BLaER1 (cell line): ENCODE measurements around the gene DAZAP1.

Source experiments
- H3K27ac ChIP-seq: shearing (Covaris generic); formaldehyde crosslinking; 2 replicates; pipeline ENCODE4 v1.8.1; 2022
- H3K27me3 ChIP-seq: shearing (Covaris generic); formaldehyde crosslinking; 2 replicates; pipeline ENCODE4 v1.8.1; 2022
- H3K36me3 ChIP-seq: shearing (Covaris generic); formaldehyde crosslinking; 2 replicates; pipeline ENCODE4 v1.8.1; 2022
- H3K4me1 ChIP-seq: shearing (Covaris generic); formaldehyde crosslinking; 2 replicates; pipeline ENCODE4 v1.8.1; 2022
- H3K4me2 ChIP-seq: shearing (Covaris generic); formaldehyde crosslinking; 2 replicates; pipeline ENCODE4 v1.8.1; 2022
- H3K4me3 ChIP-seq: shearing (Covaris generic); formaldehyde crosslinking; 2 replicates; pipeline ENCODE4 v1.8.1; 2022
- H3K9ac ChIP-seq: shearing (Covaris generic); formaldehyde crosslinking; 2 replicates; pipeline ENCODE4 v1.8.1; 2022
- H3K9me3 ChIP-seq: shearing (Covaris generic); formaldehyde crosslinking; 2 replicates; pipeline ENCODE4 v1.8.1; 2022
- H4K20me1 ChIP-seq: shearing (Covaris generic); formaldehyde crosslinking; 2 replicates; pipeline ENCODE4 v1.8.1; 2022
- Cebpa-rat ChIP-seq: shearing (Covaris generic); IDR thresholded peaks from 2 replicates; pipeline ENCODE4 v1.8.1; 2022

The DAZAP1 gene

GRCh38 chr19:1384478-1385110 lies 22.8 kb upstream of the DAZAP1 start:
- peak overlapping the region; percentile 91 for H3K27ac ChIP-seq
- peak overlapping the region; percentile 96 for H3K4me2 ChIP-seq
- no peaks in the 10 kb centered on the region for H3K9me3 ChIP-seq
- H3K4me3 ChIP-seq = peak overlapping the region; percentile 94
- no peaks in the 10 kb centered on the region for H3K27me3 ChIP-seq
- peak overlapping the region; percentile 87 for H3K9ac ChIP-seq
- H3K36me3 ChIP-seq = peaks cover 40% of the 10 kb centered on the region
- peaks cover 45% of the 10 kb centered on the region for H4K20me1 ChIP-seq
- H3K4me1 ChIP-seq = peaks cover 35% of the 10 kb centered on the region
- TF ChIP-seq Cebpa-rat = no peak

DNA sequence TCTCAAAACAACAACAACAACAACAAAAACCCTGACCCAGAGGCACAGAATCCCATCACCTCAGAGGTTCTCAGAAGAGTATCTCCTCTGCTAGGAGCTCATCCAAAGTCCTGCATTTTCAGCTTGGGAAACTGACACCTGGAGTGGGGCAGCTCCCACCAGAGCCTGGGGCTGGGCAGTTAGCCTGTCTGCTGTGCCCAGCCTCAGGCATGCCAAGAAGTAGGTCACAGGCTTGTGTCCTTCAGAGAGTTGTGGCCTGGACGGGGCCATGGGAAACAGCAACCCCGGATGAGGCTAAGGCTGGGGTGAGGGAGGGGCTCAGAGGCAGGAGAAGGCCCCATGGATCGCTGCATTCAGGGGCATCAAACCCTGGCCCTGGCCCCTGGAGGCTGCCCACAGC lies 21.6 kb upstream of the DAZAP1 start:
- TF ChIP-seq Cebpa-rat = no peak
- H3K36me3 ChIP-seq = peaks cover 52% of the 10 kb centered on the region
- peaks cover 28% of the 10 kb centered on the region for H3K4me1 ChIP-seq

DNA sequence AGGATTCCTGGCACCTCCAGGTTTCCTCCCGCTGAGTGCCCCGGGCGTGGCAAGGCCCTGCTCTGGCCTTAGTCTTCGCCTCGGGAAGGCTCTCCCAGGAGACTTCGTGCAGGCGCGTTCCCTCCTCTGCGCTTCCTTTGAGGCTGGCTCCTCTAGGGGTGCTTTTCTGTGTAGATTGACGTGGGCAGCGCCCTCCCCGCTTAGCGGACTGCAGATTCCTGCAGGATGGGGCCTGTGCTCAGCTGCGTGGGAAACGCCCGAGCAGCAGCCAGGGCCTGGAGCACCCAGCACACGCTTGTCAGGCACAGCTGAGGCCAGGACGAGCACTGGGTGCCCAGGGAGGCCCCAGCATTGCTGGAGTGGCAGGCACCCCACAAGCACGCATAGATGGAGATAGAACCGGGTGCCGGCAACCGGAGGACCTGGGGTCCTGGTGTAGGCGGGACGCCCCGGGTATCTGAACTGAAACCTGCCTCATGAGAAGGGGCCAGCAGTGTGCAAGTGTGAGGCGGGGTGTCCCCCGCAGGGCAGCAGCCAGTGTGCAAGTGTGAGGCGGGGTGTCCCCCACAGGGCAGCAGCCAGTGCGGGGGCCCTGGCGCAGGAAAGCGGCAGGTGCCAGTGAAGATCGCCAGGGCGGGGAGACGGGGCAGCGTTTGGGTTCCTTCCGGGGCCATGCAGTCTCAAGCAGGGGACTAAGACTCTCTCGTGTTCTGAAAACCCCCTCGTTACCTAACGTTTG lies 20.3 kb upstream of the DAZAP1 start:
- Histone ChIP-seq H3K27ac (no peak overlapping the region), H3K4me3 (no peak overlapping the region), H3K27me3 (no peaks in the 10 kb centered on the region), H3K36me3 (peaks cover 65% of the 10 kb centered on the region), H3K9ac (peak overlapping the region; percentile 35), H3K4me2 (0 out of 2 replicates have a peak overlapping the region, but pooled peaks have one; percentile 11), H3K9me3 (no peaks in the 10 kb centered on the region), H3K4me1 (peaks cover 28% of the 10 kb centered on the region), H4K20me1 (peaks cover 45% of the 10 kb centered on the region)
- TF ChIP-seq Cebpa-rat = no peak

More for the DNA sequence above, 21.6 kb upstream of the DAZAP1 start:
- Histone ChIP-seq H4K20me1 (peaks cover 45% of the 10 kb centered on the region), H3K9me3 (no peaks in the 10 kb centered on the region), H3K4me2 (no peak overlapping the region), H3K27me3 (no peaks in the 10 kb centered on the region), H3K4me3 (no peak overlapping the region), H3K27ac (no peak overlapping the region), H3K9ac (0 out of 2 replicates have a peak overlapping the region, but pooled peaks have one; percentile 29)

- Histone ChIP-seq H3K36me3 (peaks cover 73% of the 10 kb centered on the region), H3K4me1 (peaks cover 28% of the 10 kb centered on the region), H3K9ac (no peak overlapping the region), H3K27ac (no peak overlapping the region), H3K9me3 (no peaks in the 10 kb centered on the region), H3K4me3 (no peak overlapping the region), H4K20me1 (peaks cover 45% of the 10 kb centered on the region), H3K27me3 (no peaks in the 10 kb centered on the region), H3K4me2 (no peak overlapping the region)
- TF ChIP-seq Cebpa-rat = no peak
Observed at GRCh38 chr19:1387684-1388636, 19.4 kb upstream of the DAZAP1 start.

DNA sequence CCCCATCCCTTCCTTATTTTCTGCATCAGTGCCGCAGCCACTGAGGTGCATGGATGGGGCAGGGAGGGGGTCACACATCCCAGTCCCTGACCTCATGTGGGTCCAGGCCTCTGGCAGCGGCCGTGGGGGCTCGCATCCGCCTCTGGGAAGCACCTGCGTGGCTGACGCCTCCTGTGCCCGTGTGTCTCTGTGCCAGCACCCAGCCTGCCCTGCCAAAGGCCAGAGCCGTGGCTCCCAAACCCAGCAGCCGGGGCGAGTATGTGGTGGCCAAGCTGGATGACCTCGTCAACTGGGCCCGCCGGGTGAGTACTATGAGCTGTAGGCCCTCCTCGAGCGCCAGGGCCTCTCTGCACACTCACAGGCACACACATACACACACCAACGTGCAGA lies 18.8 kb upstream of the DAZAP1 start:
- Histone ChIP-seq H3K9ac (no peak overlapping the region), H3K4me1 (peaks cover 28% of the 10 kb centered on the region), H3K4me2 (no peak overlapping the region), H3K27ac (no peak overlapping the region), H3K36me3 (peaks cover 80% of the 10 kb centered on the region), H4K20me1 (peaks cover 45% of the 10 kb centered on the region), H3K4me3 (no peak overlapping the region), H3K9me3 (no peaks in the 10 kb centered on the region), H3K27me3 (no peaks in the 10 kb centered on the region)
- TF ChIP-seq Cebpa-rat = no peak

- no peaks in the 10 kb centered on the region for H3K27me3 ChIP-seq
- H3K4me1 ChIP-seq = peaks cover 28% of the 10 kb centered on the region
- H3K4me3 ChIP-seq = no peak overlapping the region
- no peak overlapping the region for H3K9ac ChIP-seq
- no peak overlapping the region for H3K27ac ChIP-seq
- H3K36me3 ChIP-seq = peaks cover 87% of the 10 kb centered on the region
- peaks cover 51% of the 10 kb centered on the region for H4K20me1 ChIP-seq
- no peaks in the 10 kb centered on the region for H3K9me3 ChIP-seq
- no peak overlapping the region for H3K4me2 ChIP-seq
- TF ChIP-seq Cebpa-rat = no peak
Observed at GRCh38 chr19:1389033-1389940, 18.1 kb upstream of the DAZAP1 start.

DNA sequence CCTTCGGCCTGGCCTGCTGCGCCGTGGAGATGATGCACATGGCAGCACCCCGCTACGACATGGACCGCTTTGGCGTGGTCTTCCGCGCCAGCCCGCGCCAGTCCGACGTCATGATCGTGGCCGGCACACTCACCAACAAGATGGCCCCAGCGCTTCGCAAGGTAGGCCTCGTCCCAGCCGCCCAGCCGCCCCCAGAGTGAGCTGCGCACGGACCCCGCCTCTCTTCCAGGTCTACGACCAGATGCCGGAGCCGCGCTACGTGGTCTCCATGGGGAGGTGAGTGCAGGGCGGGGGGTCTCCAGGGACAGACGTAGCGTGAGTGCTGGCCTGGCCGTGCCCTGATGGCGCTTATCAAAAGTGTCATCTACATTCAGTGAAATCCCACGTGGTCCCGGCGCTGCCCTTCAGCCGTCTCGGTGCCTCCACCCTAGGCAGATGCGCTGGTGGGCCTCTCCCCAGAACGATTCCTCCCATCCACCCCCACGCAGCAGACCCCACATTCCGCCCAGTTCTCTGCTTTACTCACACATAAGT lies 16.4 kb upstream of the DAZAP1 start:
- TF ChIP-seq Cebpa-rat = no peak
- H3K4me2 ChIP-seq = no peak overlapping the region
- peaks cover 54% of the 10 kb centered on the region for H4K20me1 ChIP-seq
- H3K36me3 ChIP-seq = peaks cover 98% of the 10 kb centered on the region
- no peak overlapping the region for H3K27ac ChIP-seq
- H3K4me1 ChIP-seq = peaks cover 20% of the 10 kb centered on the region
- no peaks in the 10 kb centered on the region for H3K9me3 ChIP-seq
- H3K4me3 ChIP-seq = no peak overlapping the region
- H3K27me3 ChIP-seq = no peaks in the 10 kb centered on the region
- no peak overlapping the region for H3K9ac ChIP-seq

- Histone ChIP-seq H3K27ac (no peak overlapping the region), H3K9me3 (no peaks in the 10 kb centered on the region), H4K20me1 (peaks cover 55% of the 10 kb centered on the region), H3K4me3 (no peak overlapping the region), H3K4me2 (no peak overlapping the region), H3K27me3 (no peaks in the 10 kb centered on the region), H3K36me3 (peaks cover 89% of the 10 kb centered on the region), H3K9ac (no peak overlapping the region), H3K4me1 (peaks cover 22% of the 10 kb centered on the region)
- no peak for TF ChIP-seq Cebpa-rat
Observed at GRCh38 chr19:1392407-1392806, 15.0 kb upstream of the DAZAP1 start.
